Suppressor macrophage (primary cell): ENCODE measurements around the gene NPC2.
"Not testable (repeated sequence)": the region's sequence is repeated elsewhere in the genome, so short reads cannot be mapped to it uniquely, and the experiment has no call there.

Experiments
- DNase-seq, 4 experiments: peaks; one replicate each; pipeline ENCODE4 v3.0.0-alpha.2; 2020 to 2022
- total RNA-seq, 17 experiments: gene quantifications; one replicate each; lab custom pipeline; 2026; ENCODE audit warnings: mixed read lengths in 6 of 17, inconsistent platforms in 3 of 17; lab: John Stamatoyannopoulos, UW

The NPC2 gene
- total RNA-seq = 273 to 735 (median 585) reads per million in 17 experiments

DNA sequence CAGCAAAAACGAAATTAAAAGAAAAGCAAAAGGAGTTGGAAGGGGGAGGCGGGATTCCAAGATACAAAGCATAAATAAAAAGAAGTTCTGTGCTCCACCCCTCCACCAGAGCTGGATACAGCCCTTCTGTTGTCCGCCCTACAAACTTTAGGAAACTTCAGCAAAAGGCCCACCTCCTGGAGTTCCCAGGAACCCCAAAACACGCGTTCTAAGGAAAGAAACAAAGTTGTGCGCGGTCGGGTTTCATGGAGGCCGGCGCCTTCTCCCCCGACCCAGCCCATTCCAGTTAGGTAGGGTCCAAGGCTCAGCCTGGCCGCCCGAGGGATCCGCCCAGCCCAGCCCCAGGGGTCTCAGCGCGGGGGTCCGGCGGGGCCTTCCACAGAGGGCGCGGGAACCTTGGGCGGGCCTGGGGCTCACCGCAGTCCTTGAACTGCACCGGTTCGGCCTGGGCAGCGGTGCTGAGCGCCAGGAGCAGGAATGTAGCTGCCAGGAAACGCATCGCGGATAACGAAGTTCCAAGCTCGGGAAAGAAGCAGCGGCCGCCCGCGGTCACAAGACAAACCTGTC is at the start of gene NPC2:
NPC2 (minus strand) TSS at position 530 of the 567 bp plus-strand sequence; CDS start at position 499, 31 bp downstream.
- peak in 2 of 4 experiments; percentile 57 to 85 for DNase-seq

DNA sequence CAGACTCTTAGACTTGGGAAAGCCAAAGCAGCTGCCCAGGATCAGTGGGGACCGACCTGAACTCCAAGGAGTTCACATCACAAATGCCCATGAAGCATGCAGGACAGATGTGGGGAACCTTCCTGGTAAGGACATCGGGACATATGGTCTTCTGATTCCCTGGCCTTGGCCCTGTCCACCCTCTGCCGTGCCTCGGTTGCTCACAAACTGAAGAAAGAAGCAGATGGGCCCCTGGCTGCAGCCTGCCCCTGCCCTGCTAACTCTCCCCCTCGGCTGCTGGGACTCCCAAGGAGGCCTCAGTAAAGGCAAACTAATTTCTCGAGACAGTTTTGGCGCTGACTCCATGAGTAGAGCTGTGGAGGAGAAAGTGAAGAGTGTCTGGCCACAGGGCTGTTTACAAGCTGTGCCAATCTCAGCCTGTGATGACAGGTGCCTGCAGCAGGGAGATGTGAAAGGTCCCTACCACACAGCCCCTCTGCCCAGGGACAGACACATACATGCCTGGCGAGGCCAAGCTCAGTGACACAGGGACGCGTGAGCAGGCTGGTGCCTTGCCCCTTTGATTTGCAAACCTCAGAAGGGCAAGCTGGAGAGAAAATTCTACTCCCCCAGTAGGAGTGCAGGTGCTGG is 49.1 kb upstream of the NPC2 start:
- no peak for DNase-seq

DNA sequence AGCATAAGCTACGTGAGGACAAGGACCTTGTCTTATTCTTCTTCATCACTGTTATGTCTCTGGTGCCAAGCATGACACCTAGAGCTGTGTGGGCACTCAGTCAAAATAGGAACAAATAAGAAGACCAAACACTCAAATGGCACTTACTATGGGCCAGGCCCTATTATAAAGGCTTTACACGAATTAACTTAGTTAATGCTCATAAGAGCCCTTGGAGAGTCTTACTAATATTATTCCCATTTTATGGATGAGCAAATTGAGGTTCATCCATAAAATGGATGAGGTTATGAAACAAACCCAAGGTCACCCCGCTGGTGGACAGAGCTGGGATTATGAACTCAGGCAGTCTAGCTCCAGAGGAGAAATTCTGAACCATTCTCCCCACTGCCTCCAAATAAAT is 48.1 kb upstream of the NPC2 start:
- DNase-seq = no peak

DNA sequence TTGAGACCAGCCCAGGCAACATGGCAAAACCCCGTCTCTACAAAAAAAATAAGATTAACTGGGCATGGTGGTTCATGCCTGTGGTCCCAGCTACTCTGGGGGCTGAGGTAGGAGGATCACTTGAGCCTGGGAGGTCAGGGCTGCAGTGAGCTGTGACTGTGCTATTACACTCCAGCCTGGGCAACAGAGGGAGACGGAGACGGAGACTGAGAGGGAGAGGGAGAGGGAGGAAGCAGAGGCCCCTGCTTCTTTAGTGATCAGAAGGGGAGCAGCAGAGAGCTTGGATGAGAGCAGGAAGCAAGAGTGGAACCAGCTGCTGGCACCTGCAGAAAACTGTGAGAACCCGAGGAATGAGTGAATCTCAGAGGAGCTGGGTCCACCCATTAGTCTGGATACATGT is 46.4 kb upstream of the NPC2 start:
- DNase-seq = no peak

DNA sequence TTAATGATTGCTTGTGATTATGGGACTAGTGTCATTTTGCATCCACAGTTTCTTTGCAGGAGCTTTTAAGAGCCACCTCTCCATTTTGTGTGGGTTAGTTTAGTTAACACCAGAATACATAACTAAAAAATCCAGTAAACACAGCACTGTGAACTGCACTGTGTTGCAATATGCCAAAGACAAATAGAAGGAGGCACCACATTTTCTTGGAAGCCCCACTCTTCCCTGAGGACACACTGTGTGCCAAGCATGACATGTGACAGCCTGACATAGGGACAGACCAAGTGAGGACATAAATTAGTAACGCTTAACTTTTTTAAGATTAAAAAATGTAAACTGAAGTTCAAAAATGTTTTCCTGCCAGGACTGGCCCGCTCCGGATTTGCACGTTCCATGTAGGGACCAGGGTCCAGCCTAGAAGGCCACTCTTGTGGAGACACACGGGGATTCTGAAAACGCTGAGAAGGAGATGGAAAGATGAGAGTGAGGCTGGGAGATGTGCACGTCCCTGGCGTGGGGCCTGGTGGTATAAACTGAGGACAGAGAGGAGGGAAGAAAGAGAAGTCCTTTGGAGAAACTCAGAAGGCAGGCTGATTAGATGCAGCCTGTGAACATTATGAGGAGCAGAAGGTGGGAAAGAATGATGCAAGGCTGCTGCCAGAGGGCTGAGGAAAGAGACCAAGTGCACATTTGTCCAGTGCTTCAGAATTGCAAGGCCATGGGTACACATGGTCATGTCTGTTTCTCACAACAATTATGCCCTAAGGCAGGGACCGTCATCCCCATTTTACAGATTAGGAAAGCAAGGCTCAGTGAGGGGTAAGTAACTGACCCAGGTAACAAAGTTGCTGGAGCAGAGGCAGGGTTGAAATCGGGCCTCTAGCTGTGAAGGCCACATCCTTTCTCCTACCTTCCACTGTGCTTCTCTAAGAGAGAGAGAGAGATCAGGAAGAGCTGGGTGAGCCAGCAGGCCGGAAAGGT is 45.6 kb upstream of the NPC2 start:
- no peak for DNase-seq

DNA sequence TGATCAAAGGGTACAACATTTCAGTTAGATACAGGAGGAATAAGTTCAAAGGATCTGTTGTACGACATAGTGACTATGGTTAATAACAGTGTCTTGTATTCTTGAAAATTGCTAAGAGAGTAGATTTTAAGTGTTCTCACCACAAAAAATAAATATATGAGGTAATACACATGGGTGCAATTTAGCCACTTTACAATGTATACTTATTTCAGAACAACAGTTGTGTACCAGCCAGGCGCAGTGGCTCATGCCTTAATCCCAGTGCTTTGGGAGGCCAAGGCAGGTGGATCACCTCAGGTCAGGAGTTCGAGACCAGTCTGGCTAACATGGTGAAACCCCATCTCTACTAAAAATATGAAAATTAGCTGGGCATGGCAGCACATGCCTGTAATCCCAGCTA is 43.2 kb upstream of the NPC2 start:
- not testable (repeated sequence) for DNase-seq

DNA sequence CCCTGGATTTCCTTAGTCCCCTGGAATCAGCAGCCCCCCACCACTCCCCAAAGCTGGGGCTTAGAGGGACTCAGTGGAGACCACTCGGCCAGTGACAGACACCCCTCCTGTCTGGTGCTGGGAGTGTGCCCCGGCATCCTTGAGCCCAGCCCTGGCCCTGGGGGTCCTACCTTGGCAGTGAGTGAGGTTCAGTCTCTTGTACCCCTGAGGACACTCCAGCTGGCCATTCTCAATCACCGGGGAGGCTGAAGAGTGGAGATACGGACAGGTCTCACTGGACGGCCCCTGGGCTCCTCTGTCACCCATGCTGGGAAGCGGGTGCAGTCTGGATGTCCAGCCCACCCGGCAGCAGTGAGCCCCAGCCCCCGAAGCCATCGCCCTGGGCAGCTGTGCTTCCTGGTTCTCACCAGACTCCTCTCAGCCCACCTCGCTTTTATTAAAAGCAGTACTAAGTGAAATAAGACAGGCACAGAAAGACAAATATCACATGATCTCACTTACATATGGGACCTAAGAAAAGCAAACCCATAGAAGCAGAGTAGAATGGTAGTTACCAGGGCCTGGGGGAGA is 42.7 kb upstream of the NPC2 start:
- no peak for DNase-seq

DNA sequence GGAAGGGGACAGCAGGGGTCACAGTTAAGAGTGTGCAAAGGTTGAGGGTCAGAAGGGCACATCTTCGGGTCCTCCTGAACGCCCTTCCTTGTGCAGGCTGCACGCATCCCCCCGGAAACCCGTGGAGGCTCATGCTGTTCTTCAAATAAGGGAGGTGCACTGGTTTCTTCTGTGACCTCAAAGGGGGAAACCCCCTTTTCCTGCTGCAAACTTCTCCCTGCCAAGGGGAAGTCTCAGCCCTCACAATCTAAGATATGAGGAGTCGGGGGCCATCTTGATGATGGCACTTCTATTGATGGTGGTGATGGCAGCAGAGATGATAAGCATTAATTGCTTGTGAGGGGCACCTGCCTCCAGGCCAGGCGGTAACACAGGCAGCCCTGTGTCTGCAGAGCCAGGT is 40.5 kb upstream of the NPC2 start:
- DNase-seq = peak; percentile 40 to 71 (median 69)

DNA sequence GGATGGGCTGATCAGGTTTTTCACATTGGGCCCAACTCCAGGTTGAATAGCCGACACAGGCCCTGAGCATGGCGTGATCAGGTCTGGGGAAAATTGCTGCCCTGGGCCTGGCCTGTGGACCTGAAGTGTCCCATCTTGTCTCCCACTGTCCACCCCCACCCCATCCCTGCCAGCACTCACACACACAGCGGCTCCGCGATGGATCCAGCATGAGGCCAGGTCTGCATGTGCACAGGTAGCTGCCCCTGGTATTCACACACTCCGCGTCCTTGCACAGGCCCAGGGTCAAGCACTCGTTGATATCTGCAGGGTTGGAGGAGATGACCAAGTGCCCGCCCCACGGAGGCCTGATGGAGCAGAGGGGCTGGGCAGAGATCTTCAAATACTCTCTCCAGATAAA is 39.1 kb upstream of the NPC2 start:
- DNase-seq = no peak

DNA sequence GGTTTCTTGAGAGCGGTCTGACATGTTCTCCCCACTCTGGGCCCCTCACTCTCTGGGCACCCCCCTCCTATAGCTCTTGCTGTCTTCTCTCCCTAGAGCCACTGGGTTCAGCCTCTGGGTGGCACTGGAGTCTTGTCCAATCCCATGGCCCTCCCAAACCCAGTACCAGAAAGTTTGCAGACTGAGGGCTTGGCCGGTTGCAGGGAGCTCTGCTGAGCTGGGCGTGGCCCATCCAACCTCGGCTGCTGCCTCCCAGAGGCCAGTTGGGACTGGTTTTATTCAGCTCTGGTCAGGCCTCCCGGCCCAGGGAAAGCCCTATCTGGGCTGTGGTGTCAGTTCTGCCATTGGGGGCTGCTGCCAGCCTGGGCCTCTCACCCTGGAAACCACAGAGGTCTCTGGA is 38.4 kb upstream of the NPC2 start:
- peak; percentile 43 to 77 (median 64) for DNase-seq

DNA sequence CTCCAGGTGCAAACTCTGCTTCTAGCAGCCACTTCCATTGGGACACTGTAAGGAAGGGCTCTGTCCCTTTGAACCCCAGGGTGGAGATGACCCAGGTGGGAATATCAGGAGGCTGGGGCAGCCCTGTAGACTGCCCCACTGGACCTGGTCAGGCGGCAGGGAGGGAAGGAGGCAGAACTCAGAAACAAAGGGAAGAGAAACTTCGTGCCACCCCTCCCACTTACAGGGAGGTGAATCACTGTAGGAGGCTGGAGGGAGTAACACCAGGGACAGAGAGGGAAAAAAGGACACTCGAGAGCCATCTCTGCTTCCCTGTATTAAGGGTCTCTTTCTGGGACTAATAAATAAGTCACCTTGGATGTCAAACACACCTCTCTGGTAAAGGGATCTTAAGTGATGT is 37.9 kb upstream of the NPC2 start:
- DNase-seq = peak in 3 of 4 experiments; percentile 26 to 40 (median 38)

DNA sequence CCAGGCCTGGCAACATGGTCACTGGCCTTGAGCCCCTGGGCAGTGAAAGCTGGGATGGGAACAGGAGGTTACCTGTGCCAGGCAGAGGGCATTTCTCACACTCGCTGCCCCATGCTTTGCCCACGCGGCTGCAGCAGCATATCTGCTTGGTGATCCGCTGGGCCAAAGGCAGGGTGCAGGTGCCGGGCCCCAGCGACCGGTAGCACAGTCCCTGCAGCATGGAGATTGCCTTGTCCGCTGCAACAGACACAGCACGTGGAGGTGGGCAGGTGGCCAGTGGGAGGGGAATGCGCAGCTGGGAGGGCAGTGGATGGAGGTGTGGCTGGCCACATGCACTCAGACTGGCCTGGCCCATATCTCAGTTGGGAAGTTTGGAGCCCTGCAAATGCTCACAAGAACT is 35.8 kb upstream of the NPC2 start:
- DNase-seq = no peak

DNA sequence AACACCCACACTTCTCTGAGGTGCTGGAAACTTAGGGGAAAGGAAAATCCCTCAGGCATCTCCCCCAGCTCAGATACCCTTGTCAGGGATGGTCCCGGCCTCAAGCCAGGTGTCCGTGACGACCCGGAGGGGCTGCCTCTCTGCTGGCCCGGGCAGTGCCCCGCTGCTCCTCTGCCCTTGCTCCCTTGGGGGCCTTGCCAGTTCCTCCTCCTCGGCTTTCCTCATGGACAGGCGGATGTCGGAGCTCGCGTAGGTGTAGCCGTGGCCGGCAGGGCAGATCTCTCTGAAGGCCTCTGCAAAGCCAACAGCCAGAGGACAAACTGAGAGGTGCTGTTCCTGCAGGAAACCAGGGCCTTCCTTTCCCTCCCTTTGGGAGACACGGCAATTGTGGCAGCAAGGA is 35.3 kb upstream of the NPC2 start:
- no peak for DNase-seq

DNA sequence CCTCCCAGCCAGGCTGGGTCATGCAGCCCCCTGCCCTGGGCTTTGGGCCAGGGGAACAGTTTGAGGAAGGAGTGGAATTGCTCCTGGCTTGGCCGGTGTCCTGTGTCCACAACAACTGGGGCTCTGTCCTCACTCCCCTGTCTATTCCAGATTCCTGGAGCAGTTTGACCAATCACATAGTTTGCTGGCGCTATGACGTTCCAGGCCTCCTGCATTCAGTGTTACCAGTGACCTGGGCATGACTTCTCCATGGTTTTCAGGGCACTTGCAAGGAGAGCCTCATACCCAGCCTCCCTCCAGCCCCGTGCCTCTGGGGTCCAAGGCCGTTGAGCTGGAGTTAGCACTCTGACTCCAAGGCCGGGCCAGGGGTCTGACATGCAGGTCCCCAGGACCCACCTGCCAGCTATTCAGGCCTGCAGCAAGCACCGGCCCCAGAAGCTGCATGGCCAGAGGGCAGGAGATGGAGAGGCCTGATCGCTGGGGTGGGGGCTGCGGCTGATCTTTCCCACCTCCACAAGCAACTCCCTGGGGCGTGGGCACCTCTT is 34.7 kb upstream of the NPC2 start:
- no peak for DNase-seq

DNA sequence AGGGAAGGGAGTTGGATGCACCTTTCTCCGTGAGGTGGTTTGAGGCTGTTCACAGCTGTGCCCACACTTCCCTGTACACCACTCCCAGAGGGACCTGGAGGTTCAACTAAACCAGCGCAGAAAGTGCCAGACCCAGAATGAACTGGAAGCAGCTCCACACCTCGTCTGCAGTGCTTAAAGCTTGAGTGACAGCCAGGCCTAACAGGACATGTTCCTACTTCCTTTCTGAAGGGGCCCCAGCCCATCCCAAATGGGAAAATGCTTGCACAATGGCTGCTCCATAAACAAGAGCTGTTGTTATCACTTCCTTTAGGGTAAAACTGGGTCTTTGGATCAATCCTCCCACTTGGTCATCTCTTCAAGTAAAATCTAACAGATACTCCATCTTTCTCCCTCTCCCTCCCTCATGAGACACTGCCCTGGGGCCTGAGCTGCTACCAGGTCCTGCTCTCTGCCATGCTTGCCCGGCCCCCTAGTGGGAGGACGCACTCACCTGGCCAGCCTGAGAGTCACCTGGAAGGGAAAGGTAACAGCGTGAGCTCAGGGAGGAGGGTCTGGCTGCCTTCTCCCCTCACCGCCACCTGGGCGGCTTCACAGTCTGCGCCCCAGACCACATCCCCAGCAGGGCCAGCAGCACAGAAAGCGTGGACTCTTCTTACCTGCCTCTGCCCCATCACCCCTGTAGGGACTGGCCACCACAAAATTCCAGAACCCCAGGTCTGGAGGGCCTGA is 33.9 kb upstream of the NPC2 start:
- DNase-seq = no peak

DNA sequence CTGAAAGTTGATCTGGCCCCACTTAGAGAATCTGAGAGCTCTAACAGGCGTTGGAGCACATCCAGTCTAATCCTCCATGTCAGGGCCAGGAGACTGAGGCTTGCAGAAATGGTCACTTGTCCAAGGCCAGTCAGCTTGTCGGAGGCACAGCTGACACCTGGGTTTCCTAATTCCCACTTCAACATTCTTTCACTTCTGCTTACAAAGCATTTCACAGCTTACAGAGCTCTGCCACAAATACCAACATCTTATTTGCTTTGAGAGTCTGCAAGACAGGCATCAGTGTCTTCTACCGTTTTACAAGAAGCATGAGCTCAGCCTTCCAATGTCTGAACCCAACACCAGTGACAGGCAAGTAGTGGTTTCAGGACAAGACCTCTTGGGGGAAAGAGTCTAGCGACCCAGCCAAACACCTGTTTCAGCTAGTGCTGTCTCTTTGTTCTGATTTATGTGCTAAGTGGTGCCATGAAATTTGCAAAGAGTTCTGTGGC is 32.3 kb upstream of the NPC2 start:
- peak in 2 of 4 experiments; percentile 21 to 25 for DNase-seq

DNA sequence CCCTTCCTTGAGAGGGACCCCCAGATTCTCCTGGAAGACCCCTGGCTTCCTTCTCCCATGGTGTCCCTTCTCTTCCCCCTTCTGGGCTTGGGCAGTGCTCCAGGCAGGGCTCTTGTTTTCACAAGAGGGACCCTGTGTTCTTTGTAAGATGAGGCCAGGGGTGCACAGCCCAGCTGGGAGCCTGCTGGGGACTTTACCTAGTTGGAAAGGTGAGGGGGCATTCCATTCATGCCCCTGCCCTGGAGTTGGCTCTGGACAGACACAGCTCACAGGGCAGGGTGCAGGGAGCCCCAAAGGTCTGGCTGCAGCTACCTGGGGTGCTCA is 31.7 kb upstream of the NPC2 start:
- DNase-seq = no peak

DNA sequence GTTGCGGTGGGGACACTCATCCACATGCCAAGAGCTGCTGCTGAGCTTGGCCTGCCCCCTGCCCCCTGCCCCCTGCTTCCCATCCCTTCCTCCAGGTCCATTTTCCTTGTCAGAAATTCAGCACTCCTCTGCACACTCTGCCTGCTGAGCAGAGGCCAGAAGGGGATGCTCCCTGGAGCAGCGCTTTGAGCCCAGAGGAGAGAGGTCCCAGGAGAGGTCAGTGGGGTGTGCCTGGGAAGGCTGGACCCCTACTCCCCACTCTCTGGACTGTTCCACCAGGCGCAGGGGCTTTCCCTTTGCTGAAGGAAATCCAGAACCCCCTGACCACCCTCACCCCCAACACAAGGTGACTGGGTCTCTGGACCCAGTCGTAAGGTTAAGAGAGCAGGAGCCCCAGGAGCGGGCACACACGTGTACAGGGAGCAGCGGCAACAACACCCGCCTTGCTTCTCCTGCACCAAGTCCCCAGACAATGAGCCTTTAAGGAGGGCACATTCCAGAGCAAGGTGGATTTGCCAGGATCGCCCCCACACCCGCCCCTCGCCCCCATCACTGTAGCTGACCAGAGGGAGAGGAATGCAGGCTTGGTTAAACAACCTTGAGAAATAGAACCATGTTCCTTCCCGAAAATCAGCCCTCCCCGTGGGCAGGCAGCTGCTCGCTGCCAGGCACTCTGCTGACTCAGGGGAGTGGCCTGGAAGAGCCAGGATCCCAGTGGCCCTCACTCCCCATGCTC is 31.1 kb upstream of the NPC2 start:
- peak in 1 of 4 experiments; percentile 44 for DNase-seq

DNA sequence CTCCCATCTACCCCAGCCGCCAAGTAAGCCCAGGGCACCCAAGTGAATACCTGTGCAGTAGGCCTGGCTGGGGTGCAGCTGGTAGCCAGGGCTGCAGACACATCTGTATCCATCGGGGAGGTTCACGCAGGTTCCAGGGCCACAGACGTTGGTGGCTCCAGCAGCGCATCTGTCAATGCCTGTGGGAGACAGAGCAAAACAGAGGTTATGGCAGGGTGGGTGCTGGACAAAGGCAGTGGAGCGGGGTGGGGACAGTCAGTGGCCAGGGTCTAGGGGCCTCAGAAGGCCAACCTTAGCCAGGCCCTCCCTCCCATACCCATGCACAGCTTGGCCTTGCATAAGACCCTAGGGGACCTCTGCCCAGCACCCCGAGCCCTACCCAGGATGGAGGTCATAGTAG is 29.6 kb upstream of the NPC2 start:
- no peak for DNase-seq

DNA sequence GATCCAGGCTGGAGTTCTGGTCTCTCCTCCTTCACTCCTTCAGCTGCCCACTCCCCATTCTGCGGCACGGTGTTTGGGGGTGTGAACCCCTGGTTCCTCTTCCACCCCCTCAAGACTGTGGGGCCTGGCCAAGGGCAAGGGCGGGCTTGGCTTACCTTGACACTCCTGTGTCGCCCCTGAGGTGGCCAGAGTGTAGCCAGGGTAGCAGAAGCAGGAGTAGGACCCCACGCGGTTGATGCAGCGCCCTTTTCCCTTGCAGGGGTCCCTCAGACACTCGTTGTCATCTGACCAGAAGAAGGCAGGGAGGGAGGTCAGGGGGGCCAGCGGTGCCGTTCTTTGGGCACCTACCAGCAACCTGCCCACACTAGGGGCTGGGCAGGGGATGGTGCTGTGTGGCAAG is 28.7 kb upstream of the NPC2 start:
- no peak for DNase-seq
